Gastroesophageal sphincter (tissue), 3 donors: Measurements from ENCODE around the gene PPM1H.

ENCODE experiments used
- CTCF ChIP-seq, 4 experiments: fragments of 200-600 bp in 2 of 4; fragments of 450-650 bp in 2 of 4; sonication (generic) in 1 of 4; IDR thresholded peaks; one replicate each; pipeline ENCODE4 v1.5.1; 2017 to 2019; ENCODE audit warnings: antibody characterized with exemption in 4 of 4, mild to moderate bottlenecking in 2 of 4, moderate library complexity in 2 of 4
- EP300 ChIP-seq: sonication (generic); formaldehyde crosslinking; IDR thresholded peaks from one replicate; pipeline ENCODE4 v1.6.1; 2017; ENCODE audit warnings: antibody characterized with exemption, mild to moderate bottlenecking

GRCh38 chr12:62976110-62976662 lies 41.2 kb upstream of the PPM1H start:
- TF ChIP-seq CTCF (IDR thresholded peaks at IDR 0.05), result no peak
- TF ChIP-seq EP300, result no peak
